Stimulated activated CD4-positive, alpha-beta T cell treated with anti-CD3 and anti-CD28 coated beads, Interleukin-2, amount 100 ng/mL, for 24 hours (primary cell): Measurements from ENCODE around the gene TEX55.
"Not testable (repeated sequence)": the region's sequence is repeated elsewhere in the genome, so short reads cannot be mapped to it uniquely, and the experiment has no call there.

Experiments
- DNase-seq, 2 donors: peaks; one replicate each; pipeline ENCODE4 v3.0.0-alpha.2; 2020

Gene TEX55

DNA sequence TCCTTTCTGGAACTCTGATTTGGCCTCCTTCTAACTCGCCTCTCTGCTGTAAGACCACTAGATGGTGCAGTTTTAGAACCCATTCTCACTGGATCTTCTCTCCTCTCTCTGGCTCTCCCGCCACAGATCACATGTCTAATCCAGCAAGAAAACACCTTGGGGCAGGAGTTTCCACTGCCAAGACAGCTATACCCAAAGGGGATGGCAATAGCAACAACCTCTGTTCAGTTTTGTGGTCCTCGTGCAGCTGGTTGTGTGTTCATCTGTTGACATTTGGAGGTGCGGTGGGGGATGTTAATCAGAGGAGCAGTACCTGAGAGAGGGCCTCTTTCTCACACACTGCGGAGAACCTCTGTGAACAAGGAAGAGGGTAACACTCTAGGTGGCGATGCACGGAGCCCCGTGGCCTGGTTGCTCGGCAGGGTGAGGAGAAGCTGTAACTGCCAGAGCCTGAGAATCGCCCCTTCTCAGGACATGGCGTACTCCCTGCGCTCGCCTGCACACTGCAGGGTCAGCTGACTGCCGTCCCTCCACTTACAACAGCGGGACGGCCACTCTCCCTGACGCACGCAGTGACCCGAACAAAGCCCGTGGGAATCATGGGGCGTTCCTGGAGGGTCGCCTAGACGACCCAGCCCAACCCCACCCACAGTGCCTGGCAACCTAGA is at the start of gene TEX55:
TEX55 (plus strand) TSS at position 666 of the 668 bp plus-strand sequence. CDS start 25 bp downstream, outside the sequence.
- DNase-seq = no peak

DNA sequence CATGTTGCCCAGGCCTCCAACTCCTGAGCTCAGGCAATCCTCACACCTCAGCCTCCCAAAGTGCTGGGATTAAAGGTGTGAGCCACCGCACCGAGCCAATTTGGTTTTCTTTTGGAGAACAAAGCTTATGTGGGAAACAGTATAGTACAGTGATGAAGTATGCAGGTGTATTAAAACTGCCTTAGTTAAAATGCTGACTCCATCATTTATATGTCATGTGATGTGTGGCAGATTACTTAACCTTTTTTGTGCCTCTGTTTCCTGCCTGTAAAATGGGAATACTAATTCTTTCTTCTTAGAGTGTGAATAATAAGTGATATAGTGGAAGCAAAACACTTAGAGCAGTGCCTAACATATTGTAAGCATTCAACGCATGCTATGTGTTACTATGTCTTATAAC is 48.0 kb upstream of the TEX55 start:
- no peak for DNase-seq

DNA sequence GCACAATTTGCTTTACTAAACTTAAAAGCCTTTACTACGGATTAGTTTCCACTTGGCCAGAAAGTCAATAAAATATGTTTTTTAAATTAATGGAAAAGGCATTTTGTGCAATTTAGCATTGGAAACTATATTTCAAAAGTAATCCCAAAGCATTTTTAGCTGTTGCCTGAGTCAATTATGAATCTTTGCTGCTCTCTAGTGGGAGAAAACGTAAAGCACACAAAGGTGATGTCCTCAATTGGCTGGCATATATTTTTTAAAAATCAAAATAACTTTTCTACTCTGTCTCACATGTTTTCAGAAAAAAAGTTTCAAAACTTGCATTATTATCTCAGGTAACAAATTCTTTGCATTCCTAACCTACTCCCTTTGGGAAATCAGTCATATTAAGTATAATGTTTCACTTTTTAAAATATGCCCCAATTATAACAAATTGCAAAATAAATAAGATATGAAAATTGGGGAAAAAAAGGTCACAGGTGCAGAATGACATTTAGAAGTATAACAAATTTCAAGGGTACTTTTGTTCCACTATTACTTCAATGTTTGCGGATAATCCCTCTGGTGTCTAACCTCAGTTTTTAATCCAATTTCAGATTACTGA is 47.2 kb upstream of the TEX55 start:
- DNase-seq = no peak

DNA sequence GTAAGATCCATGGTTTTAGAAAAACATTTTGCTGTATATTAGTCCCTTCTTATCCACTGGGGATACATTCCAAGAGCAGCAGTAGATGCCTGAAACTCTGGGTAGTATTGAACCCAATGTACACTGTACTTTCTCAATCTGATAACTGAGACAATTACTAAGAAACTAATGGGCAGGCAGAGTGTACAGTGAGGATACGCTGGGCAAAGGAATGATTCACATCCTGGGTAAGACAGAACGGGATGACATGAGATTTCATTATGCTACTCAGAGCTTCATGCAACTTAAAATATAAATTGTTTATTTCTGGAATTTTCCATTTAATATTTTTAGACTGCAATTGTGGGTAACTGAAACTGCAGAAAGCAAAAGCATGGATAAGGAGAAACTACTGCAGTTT is 46.2 kb upstream of the TEX55 start:
- DNase-seq = no peak

DNA sequence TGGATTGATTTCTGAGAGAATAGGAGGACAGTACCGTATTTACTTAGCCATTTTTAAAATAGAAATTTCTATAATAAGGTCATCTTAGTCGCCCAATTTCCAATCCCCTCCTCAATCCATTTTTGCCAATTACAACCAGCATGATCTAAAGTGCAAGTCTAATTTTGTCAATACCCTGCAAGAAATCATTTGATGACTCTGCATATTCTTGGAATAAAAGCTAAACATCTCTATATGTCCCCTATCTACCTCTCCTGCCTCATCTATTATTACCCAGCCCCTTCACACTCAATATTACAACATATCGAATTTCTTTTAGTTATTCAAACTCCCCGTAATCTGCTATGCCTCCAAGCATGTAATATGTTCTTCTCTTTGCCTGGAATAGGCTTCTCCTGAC is 41.9 kb upstream of the TEX55 start:
- DNase-seq = no peak

DNA sequence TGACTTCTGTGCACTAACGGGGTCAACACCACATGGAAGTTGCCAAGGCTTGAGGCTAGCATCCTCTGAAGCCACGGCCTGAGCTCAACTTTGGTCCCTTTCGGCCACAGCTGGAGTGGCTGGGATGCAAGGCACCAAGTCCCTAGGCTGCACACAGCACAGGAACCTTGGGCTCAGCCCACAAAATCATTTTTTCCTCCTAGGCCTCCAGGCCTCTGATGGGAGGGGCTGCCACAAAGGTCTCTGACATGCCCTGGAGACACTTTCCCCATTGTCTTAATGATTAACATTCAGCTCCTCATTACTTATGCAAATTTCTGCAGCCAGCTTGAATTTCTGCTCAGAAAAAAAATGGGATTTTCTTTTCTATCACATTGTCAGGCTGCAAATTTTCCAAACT is 27.6 kb upstream of the TEX55 start:
- not testable (repeated sequence) for DNase-seq

DNA sequence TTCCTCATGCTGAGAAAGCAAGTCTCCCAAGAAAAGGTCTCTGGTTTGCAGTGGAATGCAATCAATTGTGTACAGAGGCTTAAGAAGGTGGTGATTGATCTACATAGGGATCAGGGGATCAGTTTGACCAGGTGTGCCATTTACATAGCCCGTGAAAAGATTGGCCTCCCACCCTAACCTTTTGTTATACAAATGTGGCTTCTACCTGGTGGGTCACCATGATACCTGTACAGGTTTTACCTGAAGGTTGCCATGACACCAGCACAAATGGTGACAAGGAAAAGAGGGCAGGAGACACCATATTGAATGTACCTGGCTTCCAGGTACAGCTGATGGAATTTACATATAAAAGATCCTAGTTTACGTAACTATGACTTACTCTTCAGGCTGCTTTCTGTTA is 25.5 kb upstream of the TEX55 start:
- no peak for DNase-seq

DNA sequence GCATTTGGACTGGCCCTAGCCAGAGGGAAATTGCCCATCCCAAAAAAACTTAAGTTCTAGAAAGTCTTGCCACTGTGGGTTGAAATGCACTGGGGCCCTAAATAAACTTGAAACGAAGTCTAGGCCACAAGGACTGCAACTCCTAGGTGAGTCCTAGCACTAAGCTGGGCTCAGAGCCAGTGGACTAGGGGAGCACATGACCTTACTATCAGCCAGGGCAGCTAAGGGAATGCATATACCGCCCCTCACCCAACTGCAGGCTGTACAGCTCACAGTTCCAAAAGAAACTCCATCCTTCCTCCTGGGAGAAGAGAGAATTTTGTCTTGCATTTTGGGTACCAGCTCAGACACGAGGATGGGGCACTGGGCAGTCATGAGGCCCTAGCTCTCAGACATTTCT is 23.6 kb upstream of the TEX55 start:
- DNase-seq = no peak

DNA sequence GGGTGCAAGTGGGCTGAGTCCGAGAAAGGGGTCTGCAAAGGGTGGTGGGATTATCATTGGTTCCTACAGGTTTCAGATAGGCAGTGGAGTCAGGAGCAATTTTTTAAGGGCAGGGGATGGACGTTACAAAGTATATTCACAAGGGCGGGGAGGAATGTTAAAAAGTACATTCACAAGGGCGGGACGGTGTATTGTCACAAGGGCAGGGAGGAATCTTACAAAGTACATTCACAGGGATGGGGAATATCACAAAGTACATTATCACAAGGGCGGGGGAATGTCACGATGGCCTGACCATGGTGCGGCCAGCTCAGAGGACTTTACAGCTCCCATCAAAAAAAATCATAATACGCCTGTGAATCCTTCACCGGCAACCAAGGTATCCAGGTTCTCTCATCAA is 20.6 kb upstream of the TEX55 start:
- no peak for DNase-seq

DNA sequence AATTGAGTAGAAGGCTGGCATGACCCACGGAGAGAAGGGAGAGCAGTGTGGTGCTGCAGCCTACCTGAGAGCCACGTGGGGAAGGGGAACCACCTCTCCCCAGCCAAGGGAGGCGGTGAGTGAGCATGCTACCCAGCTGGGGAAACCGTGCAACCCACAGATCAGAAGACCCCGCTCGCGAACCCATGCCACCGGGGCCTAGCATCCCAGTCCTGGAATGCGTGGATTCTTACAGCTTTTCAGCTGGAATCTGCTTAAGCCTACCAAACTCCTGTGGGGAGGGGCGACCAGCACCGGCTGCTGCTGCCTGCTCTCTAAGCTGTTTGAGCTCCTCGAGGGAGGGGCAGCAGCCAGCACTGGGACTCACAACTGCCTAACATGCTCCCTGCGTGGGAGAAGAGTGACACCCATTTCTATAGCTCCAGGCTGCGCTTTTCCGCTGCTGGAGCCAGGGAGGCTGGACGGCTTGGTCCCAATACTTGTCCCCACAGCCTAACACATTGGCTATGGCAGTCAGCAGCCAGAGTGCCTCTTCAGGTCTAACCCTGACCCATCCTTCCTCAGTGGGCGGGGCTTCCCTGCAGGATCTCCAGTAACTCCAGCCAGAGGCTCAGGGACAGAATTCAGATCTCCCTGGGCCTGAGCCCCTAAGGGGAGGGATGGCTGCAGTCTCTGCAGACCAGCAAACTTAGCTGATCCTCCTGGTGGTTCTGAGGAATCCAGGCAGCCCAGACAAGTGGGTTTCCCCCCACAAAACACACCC is 20.0 kb upstream of the TEX55 start:
- DNase-seq = no peak

DNA sequence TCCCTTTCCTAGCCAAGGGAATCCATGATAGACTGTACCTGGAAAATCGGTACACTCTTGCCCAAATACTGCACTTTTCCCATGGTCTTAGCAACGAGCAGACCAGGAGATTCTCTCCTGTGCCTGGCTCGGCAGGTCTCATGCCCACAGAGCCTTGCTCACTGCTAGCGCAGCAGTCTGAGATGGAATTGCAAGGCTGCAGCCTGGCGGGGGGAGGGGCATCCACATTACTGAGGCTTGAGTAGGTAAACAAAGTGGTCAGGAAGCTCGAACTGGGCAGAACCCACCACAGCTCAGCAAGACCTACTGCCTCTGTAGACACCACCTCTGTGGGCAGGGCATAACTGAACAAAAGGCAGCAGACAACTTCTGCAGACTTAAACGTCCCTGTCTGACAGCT is 15.7 kb upstream of the TEX55 start:
- not testable (repeated sequence) for DNase-seq

DNA sequence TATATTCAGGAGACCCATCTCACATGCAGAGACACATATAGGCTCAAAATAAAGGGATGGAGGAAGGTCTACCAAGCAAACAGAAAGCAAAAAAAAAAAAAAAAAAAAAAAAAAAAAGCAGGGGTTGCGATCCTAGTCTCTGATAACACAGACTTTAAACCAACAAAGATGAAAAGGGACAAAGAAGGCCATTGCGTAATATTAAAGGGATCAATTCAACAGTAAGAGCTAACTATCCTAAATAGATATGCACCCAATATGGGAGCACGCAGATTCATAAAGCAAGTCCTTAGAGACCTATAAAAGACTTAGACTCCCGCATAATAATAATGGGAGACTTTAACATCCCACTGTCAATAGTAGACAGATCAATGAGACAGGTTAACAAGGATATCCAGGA is 13.7 kb upstream of the TEX55 start:
- DNase-seq = not testable (repeated sequence)

DNA sequence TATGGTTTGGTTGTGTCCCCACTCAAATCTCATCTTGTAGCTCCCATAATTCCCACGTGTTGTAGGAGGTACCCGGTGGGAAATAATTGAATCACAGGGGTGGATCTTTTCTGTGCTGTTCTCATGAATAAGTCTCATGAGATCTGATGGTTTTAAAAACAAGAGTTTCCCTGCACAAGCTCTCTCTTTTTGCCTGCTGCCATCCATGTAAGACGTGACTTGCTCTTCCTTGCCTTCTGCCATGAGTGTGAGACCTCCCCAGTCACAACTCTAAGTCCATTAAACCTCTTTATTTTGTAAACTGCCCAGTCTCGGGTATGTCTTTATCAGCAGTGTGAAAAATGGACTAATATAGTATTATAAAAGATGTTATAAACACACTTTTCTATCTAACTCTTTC is 6.6 kb upstream of the TEX55 start:
- not testable (repeated sequence) for DNase-seq

DNA sequence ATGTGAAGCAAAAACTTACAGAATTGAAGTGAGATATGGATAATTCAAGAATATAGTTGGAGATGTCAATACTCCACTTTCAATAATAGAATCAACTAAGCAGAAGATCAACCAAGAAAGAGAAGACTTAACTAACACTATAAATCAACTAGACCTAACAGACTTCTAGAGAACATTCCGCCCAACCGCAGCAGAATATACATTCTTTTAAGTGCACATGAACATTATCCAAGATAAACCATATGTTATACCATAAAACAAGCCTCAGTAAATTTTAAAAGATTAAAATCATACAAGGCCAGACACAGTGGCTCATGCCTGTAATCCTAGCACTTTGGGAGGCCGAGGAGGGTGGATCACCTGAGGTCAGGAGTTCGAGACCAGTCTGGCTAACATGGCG is 5.5 kb upstream of the TEX55 start:
- DNase-seq = no peak

DNA sequence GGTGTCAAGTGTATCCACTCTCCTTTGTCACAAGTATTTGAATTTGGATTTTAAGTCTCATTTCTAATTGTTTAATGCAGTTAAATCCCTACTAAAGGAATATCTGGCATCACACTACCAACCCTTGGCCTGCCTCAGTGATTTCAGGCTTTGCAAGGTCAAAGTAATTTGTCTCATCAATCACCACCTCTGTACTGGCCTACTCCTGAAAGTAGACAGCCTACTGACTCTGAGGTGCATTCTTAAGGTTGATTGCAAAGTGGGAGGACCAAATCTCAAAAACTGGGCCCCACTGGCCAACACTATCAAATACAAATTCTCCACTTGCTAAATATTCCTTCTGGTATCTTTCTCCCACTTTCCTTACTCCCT is 851 bp upstream of the TEX55 start:
- DNase-seq = no peak

DNA sequence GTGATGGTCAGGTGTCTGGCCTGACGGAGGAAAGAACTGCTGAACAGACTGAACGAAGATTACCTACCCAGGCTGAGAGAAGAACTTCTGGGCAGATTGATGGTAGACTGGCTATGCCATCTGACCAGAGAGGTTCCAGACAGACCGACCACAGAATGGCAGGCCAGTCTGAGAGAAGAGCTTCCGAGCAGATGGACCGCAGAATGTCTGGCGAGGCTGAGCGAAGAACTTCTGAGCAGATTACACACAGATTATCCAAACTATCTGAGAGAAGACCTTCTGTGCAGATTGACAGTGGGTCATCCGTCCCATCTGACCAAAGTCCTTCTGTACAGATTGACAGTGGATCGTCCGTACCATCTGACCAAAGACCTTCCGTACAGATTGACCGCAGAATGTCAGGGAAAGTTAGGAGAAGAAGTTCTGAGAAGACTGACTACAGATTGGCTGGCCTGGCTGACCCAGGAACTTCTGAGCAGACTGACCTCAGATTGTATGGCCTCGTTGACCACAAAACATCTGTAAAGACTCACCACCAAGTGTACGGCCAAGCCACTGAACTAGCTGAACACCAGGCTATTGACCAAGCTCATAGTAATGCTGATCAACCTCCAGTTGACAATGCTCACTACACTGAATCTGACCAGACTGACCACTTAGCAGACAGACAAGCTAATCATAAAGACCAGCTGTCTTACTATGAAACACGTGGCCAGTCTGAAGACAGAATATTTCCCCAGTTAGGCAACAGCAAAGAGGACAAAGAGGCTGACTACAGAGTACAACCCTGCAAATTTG is 812 bp downstream of the TEX55 start:
- no peak for DNase-seq

DNA sequence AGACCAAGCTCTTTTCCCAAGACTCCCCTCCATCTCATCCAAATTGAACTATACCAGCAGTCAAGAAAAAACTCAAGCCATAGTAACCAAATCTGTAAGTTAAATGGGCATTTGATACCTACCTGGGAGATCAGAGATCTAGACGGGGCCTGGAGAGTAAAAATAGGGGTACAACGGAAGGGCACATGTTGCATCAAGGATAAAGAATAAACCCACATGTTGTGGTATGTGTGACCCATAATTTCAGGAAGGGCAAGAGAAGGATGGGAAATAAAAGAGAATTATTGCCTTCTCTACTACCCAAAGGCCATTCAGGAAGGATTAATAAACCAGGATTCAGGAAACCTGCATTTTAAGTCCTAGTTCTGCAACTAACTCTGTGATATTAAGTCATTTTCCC is 1.5 kb downstream of the TEX55 start:
- no peak for DNase-seq

DNA sequence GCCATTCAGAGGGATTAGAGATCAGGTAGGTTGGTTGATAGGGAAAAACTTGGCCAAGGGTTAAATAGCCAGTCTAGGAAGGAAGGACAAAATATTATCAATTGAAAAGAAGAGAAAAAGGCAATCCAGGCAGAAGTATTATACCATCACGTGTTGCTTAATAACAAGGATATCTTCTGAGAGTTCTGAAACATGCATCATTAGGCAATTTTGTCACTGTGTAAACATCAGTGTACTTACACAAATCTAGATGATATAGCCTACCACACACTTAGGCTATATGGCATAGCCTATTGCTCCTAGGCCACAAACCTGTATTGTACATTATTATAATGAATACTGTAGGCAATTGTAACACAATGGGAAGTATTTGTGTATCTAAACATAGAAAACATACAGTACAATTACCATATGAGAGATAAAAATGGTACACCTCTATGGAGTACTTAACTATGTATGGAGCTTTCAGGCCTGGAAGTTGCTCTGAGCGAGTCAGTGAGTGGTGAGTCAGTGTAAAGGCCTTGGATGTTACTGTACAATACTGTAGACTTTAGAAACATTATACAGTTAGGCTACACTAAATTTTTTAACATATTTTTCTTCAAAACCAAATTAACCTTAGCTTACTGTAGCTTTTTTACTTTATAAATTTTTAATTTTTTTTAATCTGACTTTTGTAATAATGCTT is 2.7 kb downstream of the TEX55 start:
- no peak for DNase-seq

DNA sequence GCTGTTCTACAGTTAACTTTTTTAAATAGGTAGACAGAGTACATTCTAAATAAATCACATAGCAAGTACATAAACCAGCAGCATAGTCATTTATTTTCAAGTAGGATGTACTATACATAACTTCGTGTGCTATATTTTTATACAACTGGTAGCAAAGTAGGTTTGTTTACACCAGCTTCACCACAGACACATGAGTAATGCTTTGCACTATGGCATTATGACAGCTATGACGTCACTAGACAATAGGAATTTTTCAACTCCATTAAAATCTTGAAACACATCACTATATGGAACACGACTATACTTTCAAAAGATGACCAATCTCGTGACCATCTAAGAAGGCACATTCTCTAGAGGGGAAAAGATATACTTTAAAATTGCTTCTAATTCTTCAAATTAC is 3.5 kb downstream of the TEX55 start:
- DNase-seq = no peak

DNA sequence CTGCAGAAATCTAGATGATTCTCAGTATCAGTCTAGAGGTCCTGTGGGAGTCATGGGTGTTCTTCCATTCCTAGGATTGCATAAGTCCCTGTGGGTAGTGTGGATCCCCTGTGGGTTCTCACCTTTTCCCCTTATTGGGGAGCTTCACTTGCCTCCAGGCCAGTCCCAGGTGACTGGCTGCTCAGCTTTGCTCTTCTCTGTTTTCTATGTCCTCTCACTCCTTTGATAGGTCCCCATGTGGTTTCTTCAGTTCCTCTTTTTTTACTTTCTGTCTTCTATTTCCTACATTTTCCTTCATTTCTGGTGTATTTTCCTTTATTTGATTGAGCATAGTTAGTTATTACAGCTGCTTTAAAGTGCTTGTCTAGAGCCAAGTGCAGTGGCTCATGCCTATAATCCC is 10.9 kb downstream of the TEX55 start:
- no peak for DNase-seq

DNA sequence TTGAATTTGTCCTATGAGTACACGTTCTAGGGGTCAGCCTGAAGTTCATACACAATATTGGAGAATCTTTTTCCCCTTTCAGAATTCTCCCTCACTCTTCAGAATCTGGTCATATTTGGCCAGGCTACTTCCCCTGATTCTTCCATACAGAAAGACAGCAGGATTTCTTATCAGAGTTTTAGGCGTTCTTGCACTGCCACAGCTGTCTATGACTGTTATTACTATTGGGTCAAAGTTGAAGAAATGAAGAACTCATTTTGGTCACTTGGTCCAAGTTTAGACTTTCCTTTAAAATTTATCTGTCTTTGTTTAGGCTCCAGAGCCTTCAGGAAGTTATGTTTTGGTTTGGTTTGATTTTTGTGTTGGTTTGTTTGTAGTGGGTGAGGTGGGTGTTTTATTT is 12.0 kb downstream of the TEX55 start:
- no peak for DNase-seq

DNA sequence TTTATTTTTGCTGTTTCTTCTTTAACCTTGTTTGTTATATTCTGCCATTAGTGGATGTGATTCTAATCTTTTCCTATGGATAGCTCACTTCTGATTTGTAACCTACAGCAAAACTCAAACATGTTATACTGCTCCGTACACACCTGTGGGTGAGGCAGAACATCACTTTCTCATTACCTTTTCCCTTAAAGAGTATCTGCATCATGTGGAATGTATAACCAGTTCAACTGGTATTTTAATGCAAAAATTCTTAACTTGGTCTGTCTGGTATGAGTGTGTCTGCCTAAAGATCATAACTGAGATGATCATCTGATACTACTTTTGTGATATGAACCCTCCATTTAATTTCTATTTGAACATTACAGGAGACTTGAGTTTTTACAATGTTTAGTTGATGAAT is 14.4 kb downstream of the TEX55 start:
- no peak for DNase-seq

DNA sequence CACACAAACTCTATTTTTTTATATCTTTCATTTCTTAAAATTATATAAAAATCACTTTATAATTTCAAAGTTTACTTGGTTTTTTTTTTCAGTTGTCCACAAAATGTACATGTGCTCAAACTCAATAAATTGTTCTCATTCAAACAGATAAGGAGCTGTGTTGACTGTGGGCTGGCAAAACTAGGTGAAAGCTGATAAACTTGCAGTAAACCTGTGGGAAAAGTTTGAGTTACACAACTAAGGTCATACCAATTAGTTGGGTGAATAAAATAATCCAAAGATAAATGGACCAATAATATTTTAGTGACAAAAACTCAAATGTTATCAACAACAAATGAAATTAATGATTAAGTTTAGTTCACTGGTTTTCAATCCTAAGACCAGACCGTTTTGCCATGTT is 14.8 kb downstream of the TEX55 start:
- no peak for DNase-seq
